GM12865 (cell line): ENCODE measurements around the gene NEGR1.

Experiments used
- DNase-seq: peaks from one replicate; pipeline ENCODE4 v3.0.0; 2010; ENCODE audit warnings: low read depth
- H3K4me3 ChIP-seq: 2 replicates; pipeline ENCODE4 v1.5.1; 2011; ENCODE audit warnings: mild to moderate bottlenecking, low read depth, low read length, control low read depth
- TF ChIP-seq, protein P1 (sequence below): IDR thresholded peaks from 2 replicates; pipeline ENCODE4 v1.5.1; 2011; ENCODE audit warnings: low read length, control low read depth, low read depth, inconsistent platforms; ENCODE audit not compliant: insufficient read depth; ENCODE audit errors: missing control alignments

Gene NEGR1

DNA sequence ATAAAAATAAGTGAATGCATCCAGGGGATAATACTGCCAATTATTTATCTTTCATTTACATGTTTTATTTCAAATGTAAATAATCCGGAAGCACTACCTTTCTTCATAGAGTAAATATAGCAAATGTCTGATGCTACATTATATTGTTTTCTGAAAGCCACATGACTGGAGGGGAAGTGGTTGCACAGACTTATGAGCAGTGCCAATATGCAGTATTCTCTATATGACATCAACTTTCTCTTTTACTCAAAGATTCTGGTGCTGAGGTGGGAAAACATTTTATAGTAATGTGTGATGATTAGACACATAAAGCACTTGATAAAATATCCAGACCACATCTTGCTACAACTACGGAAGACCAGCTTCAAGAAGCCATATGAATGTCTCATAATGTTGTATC lies 314.7 kb downstream of the NEGR1 start:
- peak; percentile 19 for DNase-seq
- TF ChIP-seq, protein P1, sequence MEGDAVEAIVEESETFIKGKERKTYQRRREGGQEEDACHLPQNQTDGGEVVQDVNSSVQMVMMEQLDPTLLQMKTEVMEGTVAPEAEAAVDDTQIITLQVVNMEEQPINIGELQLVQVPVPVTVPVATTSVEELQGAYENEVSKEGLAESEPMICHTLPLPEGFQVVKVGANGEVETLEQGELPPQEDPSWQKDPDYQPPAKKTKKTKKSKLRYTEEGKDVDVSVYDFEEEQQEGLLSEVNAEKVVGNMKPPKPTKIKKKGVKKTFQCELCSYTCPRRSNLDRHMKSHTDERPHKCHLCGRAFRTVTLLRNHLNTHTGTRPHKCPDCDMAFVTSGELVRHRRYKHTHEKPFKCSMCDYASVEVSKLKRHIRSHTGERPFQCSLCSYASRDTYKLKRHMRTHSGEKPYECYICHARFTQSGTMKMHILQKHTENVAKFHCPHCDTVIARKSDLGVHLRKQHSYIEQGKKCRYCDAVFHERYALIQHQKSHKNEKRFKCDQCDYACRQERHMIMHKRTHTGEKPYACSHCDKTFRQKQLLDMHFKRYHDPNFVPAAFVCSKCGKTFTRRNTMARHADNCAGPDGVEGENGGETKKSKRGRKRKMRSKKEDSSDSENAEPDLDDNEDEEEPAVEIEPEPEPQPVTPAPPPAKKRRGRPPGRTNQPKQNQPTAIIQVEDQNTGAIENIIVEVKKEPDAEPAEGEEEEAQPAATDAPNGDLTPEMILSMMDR, result no peak
- H3K4me3 ChIP-seq, result no peak overlapping the region

DNA sequence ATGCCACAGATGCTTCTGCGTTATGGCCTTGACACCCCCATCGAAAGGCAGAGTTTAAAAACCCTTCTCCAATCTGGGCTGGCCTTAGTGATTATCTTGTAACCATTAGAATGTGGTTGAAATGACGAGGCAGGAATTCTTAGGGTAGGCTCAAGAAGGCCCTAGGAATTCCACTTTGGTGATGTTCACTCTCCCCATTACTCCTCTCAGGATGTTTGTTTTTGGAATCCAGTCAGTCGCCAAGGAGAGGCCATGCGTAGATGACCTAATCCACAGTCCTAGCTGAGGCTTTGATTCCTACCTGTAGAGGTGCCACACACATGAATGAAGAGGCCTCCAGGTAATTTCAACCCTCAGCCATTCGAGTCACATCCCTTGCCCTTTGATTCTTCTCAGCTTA lies 318.2 kb downstream of the NEGR1 start:
- TF ChIP-seq, protein P1, result no peak
- DNase-seq, result no peak
- H3K4me3 ChIP-seq, result no peak overlapping the region

DNA sequence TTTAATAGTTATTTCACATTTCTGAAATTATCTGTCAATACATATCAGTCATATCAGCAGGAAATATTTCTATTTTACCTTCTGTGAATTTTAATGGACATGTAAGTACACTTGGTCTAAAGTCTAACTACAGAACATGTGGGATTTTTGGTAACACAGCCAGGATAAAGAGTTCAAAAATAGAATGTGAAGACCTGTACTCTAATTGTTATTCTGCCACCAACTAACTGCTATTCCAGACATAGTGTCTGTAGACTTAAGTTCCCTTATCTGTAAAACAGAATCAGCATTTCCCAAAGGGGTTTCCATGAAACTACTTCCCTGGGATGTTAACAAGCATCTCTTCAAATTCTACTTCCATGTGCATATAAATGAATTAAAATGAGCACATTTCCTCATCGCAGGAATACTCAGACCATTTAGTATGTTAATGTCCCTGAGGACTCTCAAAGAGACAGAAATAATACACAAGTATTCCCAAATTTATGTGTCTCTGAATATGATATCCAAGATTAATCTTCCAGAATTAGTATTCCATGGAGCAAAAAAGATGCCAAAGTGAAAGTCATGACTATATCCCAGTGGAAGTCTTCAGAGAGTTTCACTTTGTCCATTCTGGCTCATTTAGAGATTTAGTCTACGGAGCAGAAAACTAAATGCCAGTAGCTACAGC lies 325.6 kb downstream of the NEGR1 start:
- TF ChIP-seq, protein P1, result no peak
- no peak overlapping the region for H3K4me3 ChIP-seq
- no peak for DNase-seq

DNA sequence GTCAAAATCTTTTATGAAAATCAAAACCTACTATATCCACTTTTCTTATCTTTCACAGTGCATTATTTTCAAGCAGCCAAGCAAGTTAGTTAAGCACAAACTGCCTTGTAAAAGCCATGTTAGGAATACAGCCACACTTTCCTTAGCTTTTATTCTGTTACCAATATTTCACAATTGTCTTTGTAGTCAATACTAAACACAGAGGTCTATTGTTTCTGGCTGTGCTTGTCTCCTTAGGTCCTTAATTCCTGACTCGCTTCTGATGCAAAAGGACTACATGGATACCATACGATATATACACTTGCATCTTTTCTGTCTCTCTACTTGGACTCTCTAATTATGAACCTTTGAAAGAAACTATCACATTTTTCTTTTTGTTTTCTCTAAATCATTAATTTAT lies 331.8 kb downstream of the NEGR1 start:
- DNase-seq, result no peak
- TF ChIP-seq, protein P1, result no peak
- no peak overlapping the region for H3K4me3 ChIP-seq

DNA sequence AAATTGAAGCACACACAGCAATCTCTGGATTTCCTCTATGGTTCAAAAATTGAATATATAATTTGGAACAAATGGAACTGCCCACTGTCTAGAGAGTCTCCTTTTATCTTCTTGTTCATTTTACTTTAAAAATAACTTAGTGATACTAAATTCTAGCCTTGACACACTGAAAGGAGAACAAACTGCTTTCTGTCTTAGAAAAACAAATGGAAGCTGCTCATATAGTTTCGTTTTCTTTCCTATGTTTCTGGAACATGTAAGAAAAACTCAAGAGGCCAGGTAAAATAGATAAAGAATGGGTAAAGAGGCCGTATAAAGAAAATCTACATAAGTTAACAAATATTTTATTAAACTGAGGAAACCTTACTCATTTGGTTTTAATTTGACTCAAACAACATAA lies 332.7 kb downstream of the NEGR1 start:
- TF ChIP-seq, protein P1, result no peak
- H3K4me3 ChIP-seq, result no peak overlapping the region
- DNase-seq, result no peak

DNA sequence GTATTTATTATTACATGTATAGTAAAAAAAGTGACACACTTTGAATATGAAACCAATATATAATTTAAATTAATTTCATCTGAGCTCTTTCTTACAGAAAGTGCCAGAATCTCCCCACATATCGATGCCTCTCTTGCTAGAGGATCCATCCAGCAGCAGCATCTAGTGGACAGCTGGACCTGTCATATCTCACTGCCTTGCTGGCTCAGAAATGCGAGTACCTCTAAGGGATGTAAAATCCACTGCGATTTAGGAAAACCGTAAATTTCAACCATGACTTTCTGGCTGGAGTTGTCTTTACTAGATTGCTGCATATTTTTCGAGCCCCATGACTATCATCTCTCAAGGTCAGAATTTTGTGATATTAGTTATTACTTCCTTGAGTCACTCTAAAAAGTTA lies 333.8 kb downstream of the NEGR1 start:
- H3K4me3 ChIP-seq, result no peak overlapping the region
- no peak for DNase-seq
- TF ChIP-seq, protein P1, result no peak

DNA sequence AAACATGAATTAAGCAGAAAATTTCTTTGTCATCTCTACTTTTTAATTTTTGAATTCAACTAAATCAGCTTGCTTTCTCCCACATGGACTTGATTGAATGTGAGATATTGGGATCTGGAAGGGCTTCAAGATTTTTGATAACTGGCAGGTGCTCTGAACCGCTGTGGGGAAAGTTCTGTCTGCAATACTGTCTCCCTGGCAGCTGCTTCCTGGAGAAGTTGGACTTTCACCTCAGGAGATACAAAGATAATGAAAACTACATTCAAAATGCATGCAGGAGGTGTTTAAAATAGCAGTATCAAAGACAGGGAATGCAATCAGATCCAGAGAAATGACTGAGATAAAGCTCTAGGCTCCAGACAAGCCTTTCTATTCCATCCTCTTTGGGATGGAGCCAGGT lies 338.3 kb downstream of the NEGR1 start:
- TF ChIP-seq, protein P1, result no peak
- no peak overlapping the region for H3K4me3 ChIP-seq
- no peak for DNase-seq
